Activated naive CD8-positive, alpha-beta T cell treated with anti-CD3 and anti-CD28 coated beads, Interleukin-2, amount 10 ng/mL, durations not matched to agents 7 days and 5 days (primary cell): Measurements from ENCODE around the gene CEP83. TPM values are rescaled to one million over a fixed set of nuclear protein-coding genes. Genes with fewer than 3 reads are reported as not detected.
"Not testable (repeated sequence)": the region's sequence is repeated elsewhere in the genome, so short reads cannot be mapped to it uniquely, and the experiment has no call there.

Experiments
- ATAC-seq: fragments of 150-1000 bp; cut with Tn5 transposase; one replicate; pipeline ENCODE4 v1.10.0; 2021; ENCODE audit warnings: low read depth, moderate library complexity
- POLR2A ChIA-PET: fragments of 350-600 bp; sonication (Branson Sonifier 250); formaldehyde crosslinking; loops from one replicate; lab custom pipeline; 2021; ENCODE audit warnings: antibody characterized with exemption; lab: Charles Lee
- DNase-seq: peaks from one replicate; pipeline ENCODE4 v3.0.0; 2021
- H3K27ac Mint-ChIP-seq: one replicate; pipeline ENCODE4 v1.8.0; 2022; ENCODE audit warnings: mild to moderate bottlenecking, mixed read lengths
- H3K27me3 Mint-ChIP-seq: one replicate; pipeline ENCODE4 v1.8.0; 2022; ENCODE audit warnings: mild to moderate bottlenecking, moderate library complexity, mixed read lengths
- H3K36me3 Mint-ChIP-seq: one replicate; pipeline ENCODE4 v1.8.0; 2021; ENCODE audit warnings: mild to moderate bottlenecking, mixed read lengths
- H3K4me1 Mint-ChIP-seq: one replicate; pipeline ENCODE4 v1.8.0; 2021; ENCODE audit warnings: mixed read lengths
- H3K4me3 Mint-ChIP-seq: one replicate; pipeline ENCODE4 v1.8.0; 2022; ENCODE audit warnings: mild to moderate bottlenecking, moderate library complexity, mixed read lengths
- H3K9me3 Mint-ChIP-seq: one replicate; pipeline ENCODE4 v1.8.0; 2021; ENCODE audit warnings: mixed read lengths
- total RNA-seq, 2 experiments: library from RNA; stranded (reverse); gene quantifications; one replicate each; pipeline ENCODE4 v1.2.3, GENCODE V29; 2021

CEP83 gene
- total RNA-seq, 2 experiments from 2014 or later, result 13.2 to 19.1 TPM

DNA sequence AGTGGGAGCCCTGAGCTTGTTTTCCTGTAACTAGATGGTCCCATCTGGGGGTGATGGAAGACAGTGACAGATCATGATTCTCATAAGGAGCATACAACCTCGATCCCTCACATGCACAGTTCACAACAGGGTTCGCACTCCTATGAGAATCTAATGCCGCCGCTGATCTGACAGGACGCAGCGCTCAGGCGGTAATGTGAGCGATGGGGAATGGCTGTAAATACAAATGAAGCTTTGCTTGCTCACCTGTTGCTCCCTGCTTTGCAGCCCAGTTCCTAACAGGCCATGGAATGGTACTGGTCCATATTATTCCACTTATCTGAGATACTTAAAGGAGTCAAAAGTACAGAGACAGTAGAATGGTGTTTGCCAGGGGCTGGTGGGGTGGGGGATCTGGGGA is 9.9 kb upstream of the CEP83 start:
- peaks cover 1% of the 10 kb centered on the region for H3K9me3 Mint-ChIP-seq
- POLR2A ChIA-PET, result no interaction called here
- no peak for ATAC-seq
- H3K36me3 Mint-ChIP-seq, result peaks cover 4% of the 10 kb centered on the region
- DNase-seq, result no peak
- no peaks in the 10 kb centered on the region for H3K4me1 Mint-ChIP-seq
- peaks cover 22% of the 10 kb centered on the region for H3K27me3 Mint-ChIP-seq
- H3K27ac Mint-ChIP-seq, result no peak overlapping the region
- no peak overlapping the region for H3K4me3 Mint-ChIP-seq

DNA sequence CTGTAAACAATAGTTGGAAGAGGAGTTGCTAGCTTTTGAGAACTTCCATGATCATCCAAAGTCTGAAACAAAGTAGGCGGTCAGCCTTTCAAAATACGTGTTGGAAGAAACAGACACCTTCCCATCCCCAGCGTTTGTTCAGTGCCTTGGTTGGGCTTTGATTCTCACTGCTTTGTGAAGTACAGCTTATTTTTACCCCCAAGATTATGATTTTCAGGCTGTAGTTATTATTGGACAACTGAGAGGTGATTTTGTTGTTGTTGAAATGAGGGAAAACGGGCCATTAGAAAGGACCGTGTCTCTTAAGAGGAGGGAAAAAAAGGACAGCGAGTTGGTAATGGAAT is 921 bp upstream of the CEP83 start:
- Mint-ChIP-seq H3K27ac (peak overlapping the region; percentile 92), H3K36me3 (peaks cover 19% of the 10 kb centered on the region), H3K4me1 (peaks cover 14% of the 10 kb centered on the region), H3K27me3 (peaks cover 14% of the 10 kb centered on the region), H3K4me3 (peak overlapping the region; percentile 98), H3K9me3 (peaks cover 7% of the 10 kb centered on the region)
- DNase-seq (no peak), ATAC-seq (no peak)
- POLR2A ChIA-PET, result no interaction called here

DNA sequence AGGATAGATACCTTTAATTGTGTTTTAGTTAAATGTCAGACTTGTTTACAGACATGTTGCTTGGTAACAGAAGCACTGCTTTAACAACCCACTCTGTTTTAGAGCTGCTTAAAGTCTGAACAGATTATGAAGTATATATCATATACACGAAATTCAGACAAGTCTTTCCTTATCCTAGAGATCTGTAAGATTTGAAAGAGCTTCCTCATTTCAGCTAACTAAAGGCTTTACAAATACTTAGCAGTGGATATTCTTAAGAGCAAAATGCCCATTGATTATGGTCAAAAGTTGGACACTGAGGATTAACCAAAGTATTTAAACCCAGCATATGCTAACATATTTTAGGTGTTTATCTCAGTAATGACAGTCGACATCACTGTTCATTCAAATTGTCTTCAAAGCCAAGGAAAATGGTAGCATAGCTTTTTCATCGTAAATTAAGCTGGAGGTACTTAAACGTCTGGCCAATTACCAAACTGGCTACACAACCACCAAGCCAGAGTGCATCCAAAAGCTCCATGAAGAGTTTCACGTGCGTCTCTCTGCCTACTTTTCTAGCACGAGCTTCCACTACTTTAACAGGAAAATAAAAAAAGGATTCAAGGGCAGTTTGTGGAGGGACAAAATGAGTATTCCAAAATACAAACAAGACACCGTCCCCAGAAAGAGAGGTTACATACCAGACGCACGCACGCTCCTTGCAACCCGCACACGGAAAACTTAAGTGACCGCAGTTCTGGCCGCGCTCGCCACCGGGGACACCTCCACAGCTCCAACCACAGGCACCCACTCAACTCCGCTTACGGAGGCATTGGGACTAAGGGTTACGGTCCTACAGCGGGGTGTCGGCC is 565 bp downstream of the CEP83 start:
- H3K27me3 Mint-ChIP-seq, result peaks cover 14% of the 10 kb centered on the region
- H3K4me3 Mint-ChIP-seq, result peak overlapping the region; percentile 98
- peaks cover 7% of the 10 kb centered on the region for H3K9me3 Mint-ChIP-seq
- peaks cover 32% of the 10 kb centered on the region for H3K36me3 Mint-ChIP-seq
- H3K4me1 Mint-ChIP-seq, result peaks cover 14% of the 10 kb centered on the region
- DNase-seq (no peak), ATAC-seq (peak; percentile 51)
- H3K27ac Mint-ChIP-seq, result peak overlapping the region; percentile 92
- POLR2A ChIA-PET, result interaction anchor here (0.7 to 0.9 kb wide), 4 partner anchors 178 to 614 kb away, joined by 3 to 5 read pairs (median 4); partner anchors contain the start of gene NR2C1

DNA sequence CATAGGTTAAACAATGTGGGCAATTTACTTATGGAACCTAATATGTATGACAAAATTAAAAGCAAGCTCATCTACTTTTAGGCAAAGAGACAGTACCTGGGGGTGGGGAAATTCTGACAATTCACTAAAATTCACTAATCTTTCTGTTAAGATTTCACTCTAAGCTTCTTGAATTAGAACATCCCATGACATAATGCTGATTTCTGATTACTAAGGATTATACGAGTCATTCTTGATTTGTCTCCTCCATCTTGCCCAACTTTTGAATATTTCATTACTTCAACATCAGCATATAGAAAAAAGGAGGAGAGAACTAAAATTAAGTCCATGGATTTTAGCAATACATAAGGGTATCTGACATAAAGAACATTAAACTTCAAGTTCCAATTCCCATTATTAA is 2.4 kb downstream of the CEP83 start:
- H3K4me3 Mint-ChIP-seq, result peak overlapping the region; percentile 3
- POLR2A ChIA-PET, result no interaction called here
- H3K36me3 Mint-ChIP-seq, result peaks cover 46% of the 10 kb centered on the region
- peaks cover 7% of the 10 kb centered on the region for H3K9me3 Mint-ChIP-seq
- DNase-seq, result no peak
- no peak for ATAC-seq
- H3K4me1 Mint-ChIP-seq, result peaks cover 14% of the 10 kb centered on the region
- peaks cover 10% of the 10 kb centered on the region for H3K27me3 Mint-ChIP-seq
- no peak overlapping the region for H3K27ac Mint-ChIP-seq

DNA sequence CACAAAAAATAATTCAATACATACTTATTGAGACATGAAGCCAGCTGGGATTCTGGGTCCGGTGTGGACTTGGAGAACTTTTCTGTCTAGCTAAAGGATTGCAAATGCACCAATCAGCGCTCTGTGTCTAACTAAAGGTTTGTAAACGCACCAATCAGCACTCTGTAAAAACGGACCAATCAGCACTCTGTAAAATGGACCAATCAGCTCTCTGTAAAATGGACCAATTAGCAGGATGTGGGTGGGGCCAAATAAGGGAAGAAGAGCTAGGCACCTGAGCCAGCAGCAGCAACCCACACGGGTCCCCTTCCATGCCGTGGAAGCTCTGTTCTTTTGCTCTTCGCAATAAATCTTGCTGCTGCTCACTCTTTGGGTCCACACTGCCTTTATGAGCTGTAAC is 5.3 kb downstream of the CEP83 start:
- DNase-seq, ATAC-seq, POLR2A ChIA-PET, H3K27ac Mint-ChIP-seq, H3K27me3 Mint-ChIP-seq, H3K4me3 Mint-ChIP-seq: not testable (repeated sequence)
- Mint-ChIP-seq H3K4me1 (peaks cover 14% of the 10 kb centered on the region), H3K36me3 (peaks cover 65% of the 10 kb centered on the region), H3K9me3 (peaks cover 14% of the 10 kb centered on the region)

DNA sequence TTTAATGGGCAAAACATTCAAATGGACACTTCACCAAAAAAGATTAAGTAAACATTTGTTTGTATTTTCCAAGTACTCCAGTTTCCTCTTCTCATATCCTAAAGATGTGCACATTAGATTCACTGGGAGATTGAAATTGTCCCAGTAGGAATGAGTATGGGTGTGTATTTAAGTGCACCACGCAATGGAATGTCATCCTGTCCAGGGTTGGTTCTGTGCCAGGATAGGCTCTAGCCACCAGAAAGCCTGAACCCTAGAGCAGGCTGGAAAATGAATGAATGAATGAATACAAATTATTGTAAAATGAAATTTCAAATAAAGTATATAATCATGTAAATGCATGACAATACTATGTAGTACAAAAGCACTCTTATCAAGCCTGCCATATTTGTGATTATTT is 14.0 kb downstream of the CEP83 start:
- Mint-ChIP-seq H3K4me1 (peaks cover 6% of the 10 kb centered on the region), H3K36me3 (peaks cover 36% of the 10 kb centered on the region), H3K9me3 (peaks cover 10% of the 10 kb centered on the region), H3K27me3 (no peaks in the 10 kb centered on the region), H3K27ac (no peak overlapping the region), H3K4me3 (no peak overlapping the region)
- ATAC-seq (no peak), DNase-seq (no peak)
- POLR2A ChIA-PET, result interaction anchor here (0.8 kb wide), 1 partner anchor 243 kb away, joined by 3 read pairs; no protein-coding TSS in a partner anchor

DNA sequence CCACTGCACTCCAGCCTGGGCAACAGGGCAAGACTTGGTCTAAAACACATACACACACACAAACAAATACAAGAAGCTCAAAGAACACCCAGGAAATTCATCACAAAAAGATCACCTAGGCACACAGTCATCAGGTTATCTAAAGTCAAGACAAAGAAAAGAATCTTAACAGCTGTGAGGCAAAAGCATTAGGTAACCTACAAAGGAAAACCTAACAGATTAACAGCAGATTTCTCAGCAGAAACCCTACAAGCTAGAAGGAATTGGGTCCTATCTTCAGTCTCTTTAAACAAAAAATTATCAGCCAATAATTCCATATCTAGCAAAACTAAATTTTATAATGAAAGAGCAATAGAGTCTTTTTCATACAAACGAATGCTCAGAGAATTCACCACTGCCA is 22.4 kb downstream of the CEP83 start:
- H3K27ac Mint-ChIP-seq, result no peak overlapping the region
- H3K36me3 Mint-ChIP-seq, result peaks cover 30% of the 10 kb centered on the region
- POLR2A ChIA-PET, result no interaction called here
- no peak overlapping the region for H3K4me3 Mint-ChIP-seq
- peaks cover 19% of the 10 kb centered on the region for H3K9me3 Mint-ChIP-seq
- H3K27me3 Mint-ChIP-seq, result no peaks in the 10 kb centered on the region
- peaks cover 22% of the 10 kb centered on the region for H3K4me1 Mint-ChIP-seq
- ATAC-seq, result no peak
- no peak for DNase-seq

DNA sequence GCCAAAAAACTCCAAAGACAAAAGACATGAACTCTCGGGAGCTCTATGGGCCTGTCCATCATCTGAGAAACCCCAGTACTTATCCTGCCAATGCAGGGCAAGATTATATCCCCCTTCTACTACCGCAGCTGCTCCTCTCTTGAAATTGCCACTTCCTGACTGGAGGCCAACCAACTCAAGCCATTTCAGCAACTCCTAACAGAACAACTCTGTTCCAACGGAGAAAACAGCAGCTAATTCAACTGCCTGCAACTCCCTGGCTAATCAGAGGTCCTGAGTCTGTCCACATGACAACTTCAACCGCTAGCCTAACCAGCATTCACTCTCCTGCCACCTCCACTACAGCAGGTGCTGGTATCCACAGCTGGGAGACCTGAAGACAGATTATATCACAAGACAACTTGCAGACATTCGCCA is 24.1 kb downstream of the CEP83 start:
- POLR2A ChIA-PET, result no interaction called here
- peak overlapping the region; percentile 13 for H3K27ac Mint-ChIP-seq
- H3K4me3 Mint-ChIP-seq, result peak overlapping the region; percentile 9
- no peaks in the 10 kb centered on the region for H3K27me3 Mint-ChIP-seq
- peaks cover 24% of the 10 kb centered on the region for H3K9me3 Mint-ChIP-seq
- H3K4me1 Mint-ChIP-seq, result peaks cover 23% of the 10 kb centered on the region
- ATAC-seq (peak; percentile 74), DNase-seq (no peak)
- H3K36me3 Mint-ChIP-seq, result peaks cover 38% of the 10 kb centered on the region

DNA sequence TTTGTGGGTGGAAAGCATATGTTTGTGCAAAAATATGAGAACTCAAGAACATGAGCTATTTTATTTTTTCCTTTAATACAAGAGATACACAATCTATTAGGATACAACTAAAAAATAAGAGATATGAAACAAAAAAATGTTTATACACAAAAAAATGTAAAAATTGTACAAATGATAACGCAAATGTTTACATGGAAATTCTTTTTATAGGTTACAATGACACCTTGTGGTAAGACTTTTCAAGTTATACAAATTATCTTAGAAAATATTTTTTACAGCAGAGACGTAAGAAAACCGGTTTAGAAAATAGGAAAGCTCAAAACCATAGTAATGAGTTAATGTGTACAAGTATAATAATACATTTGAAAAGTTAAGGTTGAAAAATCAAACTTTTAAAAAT is 25.5 kb downstream of the CEP83 start:
- H3K36me3 Mint-ChIP-seq, result peaks cover 43% of the 10 kb centered on the region
- no peak for ATAC-seq
- no peak overlapping the region for H3K27ac Mint-ChIP-seq

DNA sequence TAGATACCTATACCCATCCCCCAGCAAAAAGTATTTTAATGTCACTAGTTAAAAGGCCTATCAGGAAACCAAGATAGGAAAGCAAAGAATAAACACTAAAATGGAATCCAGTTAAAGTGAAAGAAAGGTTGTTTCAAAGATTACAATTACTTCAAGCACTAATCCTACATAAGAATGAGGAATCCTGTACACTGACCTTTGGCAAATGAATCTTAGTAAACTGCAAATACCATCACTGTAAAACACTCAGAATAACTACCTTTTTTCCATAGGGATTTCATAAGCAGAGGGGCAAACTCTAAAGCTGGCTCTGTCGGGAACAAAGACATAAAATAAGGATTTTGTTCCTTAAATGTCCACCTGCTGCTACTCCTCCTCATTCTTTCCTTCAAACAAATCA is 25.9 kb downstream of the CEP83 start:
- Mint-ChIP-seq H3K9me3 (peaks cover 20% of the 10 kb centered on the region), H3K27ac (no peak overlapping the region), H3K36me3 (peaks cover 42% of the 10 kb centered on the region), H3K4me1 (peaks cover 21% of the 10 kb centered on the region), H3K4me3 (no peak overlapping the region), H3K27me3 (no peaks in the 10 kb centered on the region)
- DNase-seq (no peak), ATAC-seq (no peak)
- POLR2A ChIA-PET, result no interaction called here

More for the DNA sequence above, 25.5 kb downstream of the CEP83 start:
- DNase-seq, result no peak
- H3K4me1 Mint-ChIP-seq, result peaks cover 23% of the 10 kb centered on the region
- POLR2A ChIA-PET, result no interaction called here
- no peak overlapping the region for H3K4me3 Mint-ChIP-seq
- no peaks in the 10 kb centered on the region for H3K27me3 Mint-ChIP-seq
- H3K9me3 Mint-ChIP-seq, result peaks cover 25% of the 10 kb centered on the region

DNA sequence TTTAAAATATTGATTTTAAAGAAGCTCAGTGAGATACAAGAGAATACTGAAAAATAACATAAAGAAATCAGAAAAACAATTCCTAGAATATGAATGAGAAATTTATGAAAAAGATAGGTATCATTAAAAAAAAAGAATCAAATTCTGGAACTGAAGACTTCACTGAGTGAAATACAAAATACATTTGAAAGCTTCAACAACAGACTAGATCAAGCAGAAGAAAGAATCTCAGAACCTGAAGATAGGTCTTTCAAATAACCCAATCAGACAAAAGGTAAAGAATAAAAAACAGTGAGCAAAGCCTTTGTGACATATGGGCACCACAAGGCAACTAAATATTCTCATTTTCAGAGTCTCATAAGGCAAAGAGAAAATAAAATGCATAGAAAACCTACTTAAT is 29.4 kb downstream of the CEP83 start:
- no peak for DNase-seq
- no peaks in the 10 kb centered on the region for H3K27me3 Mint-ChIP-seq
- no peak overlapping the region for H3K4me3 Mint-ChIP-seq
- POLR2A ChIA-PET, result interaction anchor here (0.7 kb wide), 1 partner anchor 538 kb away, joined by 3 read pairs; no protein-coding TSS in a partner anchor
- H3K36me3 Mint-ChIP-seq, result peaks cover 44% of the 10 kb centered on the region
- H3K4me1 Mint-ChIP-seq, result peaks cover 11% of the 10 kb centered on the region
- no peak overlapping the region for H3K27ac Mint-ChIP-seq
- ATAC-seq, result no peak
- H3K9me3 Mint-ChIP-seq, result peaks cover 19% of the 10 kb centered on the region

DNA sequence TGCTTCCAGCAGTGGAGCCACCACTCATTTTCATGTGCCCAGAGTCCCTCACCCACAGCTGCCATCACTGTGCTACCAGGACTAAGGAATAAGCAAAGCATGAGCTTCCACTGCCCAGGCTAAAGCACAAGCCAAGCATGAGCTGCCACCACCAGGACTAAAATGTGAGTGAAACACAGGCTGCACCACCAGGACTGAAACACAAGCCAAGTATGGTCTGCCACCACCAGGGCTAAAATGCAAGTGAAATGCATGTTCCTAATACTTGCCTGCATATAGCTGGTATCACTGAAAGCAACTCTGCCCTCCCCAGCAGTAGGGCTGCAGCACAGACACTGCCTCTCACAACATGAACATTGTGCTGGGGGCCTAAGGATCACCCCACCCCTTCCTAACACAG is 30.0 kb downstream of the CEP83 start:
- no peaks in the 10 kb centered on the region for H3K27me3 Mint-ChIP-seq
- POLR2A ChIA-PET, result no interaction called here
- H3K27ac Mint-ChIP-seq, result no peak overlapping the region
- H3K4me3 Mint-ChIP-seq, result no peak overlapping the region
- no peak for ATAC-seq
- no peak for DNase-seq
- peaks cover 8% of the 10 kb centered on the region for H3K4me1 Mint-ChIP-seq
- peaks cover 46% of the 10 kb centered on the region for H3K36me3 Mint-ChIP-seq
- peaks cover 21% of the 10 kb centered on the region for H3K9me3 Mint-ChIP-seq

DNA sequence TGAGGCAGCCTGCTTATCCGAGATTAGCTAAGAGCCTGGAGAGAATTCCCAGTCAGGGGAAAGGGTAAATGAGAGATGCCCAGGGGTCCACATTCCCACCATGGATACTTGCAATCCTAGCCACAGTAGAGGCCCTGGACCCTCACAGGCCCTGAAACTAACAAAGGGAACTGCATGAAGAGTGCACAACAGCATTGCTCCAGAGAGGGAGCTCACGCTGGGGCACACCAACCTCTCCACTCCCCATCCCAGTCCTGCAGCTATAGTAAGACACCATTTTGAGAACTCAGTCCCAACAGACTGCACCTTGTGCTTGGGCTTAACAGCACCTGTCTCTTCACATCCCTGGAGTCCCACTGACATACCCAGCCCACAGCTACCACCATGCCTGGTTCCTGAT is 30.5 kb downstream of the CEP83 start:
- POLR2A ChIA-PET, result no interaction called here
- ATAC-seq (no peak), DNase-seq (no peak)
- Mint-ChIP-seq H3K27me3 (no peaks in the 10 kb centered on the region), H3K9me3 (peaks cover 21% of the 10 kb centered on the region), H3K4me1 (peaks cover 8% of the 10 kb centered on the region), H3K36me3 (peaks cover 51% of the 10 kb centered on the region), H3K27ac (no peak overlapping the region), H3K4me3 (no peak overlapping the region)
